ENCODE results near the gene ARHGAP8.

GRCh38 chr22:44909241-44909640 is 156.9 kb downstream of the ARHGAP8 start:
- TF ChIP-seq, protein P1, sequence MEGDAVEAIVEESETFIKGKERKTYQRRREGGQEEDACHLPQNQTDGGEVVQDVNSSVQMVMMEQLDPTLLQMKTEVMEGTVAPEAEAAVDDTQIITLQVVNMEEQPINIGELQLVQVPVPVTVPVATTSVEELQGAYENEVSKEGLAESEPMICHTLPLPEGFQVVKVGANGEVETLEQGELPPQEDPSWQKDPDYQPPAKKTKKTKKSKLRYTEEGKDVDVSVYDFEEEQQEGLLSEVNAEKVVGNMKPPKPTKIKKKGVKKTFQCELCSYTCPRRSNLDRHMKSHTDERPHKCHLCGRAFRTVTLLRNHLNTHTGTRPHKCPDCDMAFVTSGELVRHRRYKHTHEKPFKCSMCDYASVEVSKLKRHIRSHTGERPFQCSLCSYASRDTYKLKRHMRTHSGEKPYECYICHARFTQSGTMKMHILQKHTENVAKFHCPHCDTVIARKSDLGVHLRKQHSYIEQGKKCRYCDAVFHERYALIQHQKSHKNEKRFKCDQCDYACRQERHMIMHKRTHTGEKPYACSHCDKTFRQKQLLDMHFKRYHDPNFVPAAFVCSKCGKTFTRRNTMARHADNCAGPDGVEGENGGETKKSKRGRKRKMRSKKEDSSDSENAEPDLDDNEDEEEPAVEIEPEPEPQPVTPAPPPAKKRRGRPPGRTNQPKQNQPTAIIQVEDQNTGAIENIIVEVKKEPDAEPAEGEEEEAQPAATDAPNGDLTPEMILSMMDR (IDR thresholded peaks at IDR 0.05) = no peak
- TF ChIP-seq, protein P2, sequence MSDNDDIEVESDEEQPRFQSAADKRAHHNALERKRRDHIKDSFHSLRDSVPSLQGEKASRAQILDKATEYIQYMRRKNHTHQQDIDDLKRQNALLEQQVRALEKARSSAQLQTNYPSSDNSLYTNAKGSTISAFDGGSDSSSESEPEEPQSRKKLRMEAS (IDR thresholded peaks at IDR 0.05) = no peak
- TF ChIP-seq CHD4 (IDR thresholded peaks at IDR 0.05; ENCODE audit: borderline replicate concordance) = no peak
- TF ChIP-seq, protein P3, sequence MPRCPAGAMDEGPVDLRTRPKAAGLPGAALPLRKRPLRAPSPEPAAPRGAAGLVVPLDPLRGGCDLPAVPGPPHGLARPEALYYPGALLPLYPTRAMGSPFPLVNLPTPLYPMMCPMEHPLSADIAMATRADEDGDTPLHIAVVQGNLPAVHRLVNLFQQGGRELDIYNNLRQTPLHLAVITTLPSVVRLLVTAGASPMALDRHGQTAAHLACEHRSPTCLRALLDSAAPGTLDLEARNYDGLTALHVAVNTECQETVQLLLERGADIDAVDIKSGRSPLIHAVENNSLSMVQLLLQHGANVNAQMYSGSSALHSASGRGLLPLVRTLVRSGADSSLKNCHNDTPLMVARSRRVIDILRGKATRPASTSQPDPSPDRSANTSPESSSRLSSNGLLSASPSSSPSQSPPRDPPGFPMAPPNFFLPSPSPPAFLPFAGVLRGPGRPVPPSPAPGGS (IDR thresholded peaks at IDR 0.05) = no peak
- TF ChIP-seq EP300 (IDR thresholded peaks at IDR 0.05) = no peak
- TF ChIP-seq USF2 (IDR thresholded peaks at IDR 0.05) = no peak
- TF ChIP-seq POLR2AphosphoS2 (conservative IDR thresholded peaks at IDR 0.05; ENCODE audit: low read length) = no peak

Measured in A549 (cell line).